ENCODE data around the gene RBM45.
"Not testable (repeated sequence)": the region's sequence is repeated elsewhere in the genome, so short reads cannot be mapped to it uniquely, and the experiment has no call there.

RBM45 gene

DNA sequence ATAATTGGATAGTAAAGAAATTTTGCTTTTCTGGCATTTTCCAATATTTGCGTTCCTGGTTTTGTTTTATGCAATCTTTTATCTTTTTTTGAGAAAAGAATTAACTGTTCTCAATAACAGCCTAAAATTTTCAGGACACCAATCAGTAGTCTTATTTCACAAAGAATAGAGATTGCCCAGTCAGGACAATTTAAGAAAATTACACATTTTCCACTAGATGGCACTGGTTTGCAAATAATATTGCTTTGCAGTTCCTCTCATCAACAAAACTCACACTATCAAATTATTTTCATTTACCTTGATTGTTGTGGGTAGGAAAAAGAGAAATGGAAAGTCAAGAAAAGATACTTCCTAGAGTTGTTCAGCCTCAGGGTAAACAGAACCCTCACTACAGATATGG, 2.4 kb upstream of the RBM45 start:
- DNase-seq = no peak

- no peak for DNase-seq
Measured at GRCh38 chr2:178110681-178111080, 1.6 kb upstream of the RBM45 start.

- DNase-seq = no peak
Measured at GRCh38 chr2:178111743-178112142, 494 bp upstream of the RBM45 start.

DNA sequence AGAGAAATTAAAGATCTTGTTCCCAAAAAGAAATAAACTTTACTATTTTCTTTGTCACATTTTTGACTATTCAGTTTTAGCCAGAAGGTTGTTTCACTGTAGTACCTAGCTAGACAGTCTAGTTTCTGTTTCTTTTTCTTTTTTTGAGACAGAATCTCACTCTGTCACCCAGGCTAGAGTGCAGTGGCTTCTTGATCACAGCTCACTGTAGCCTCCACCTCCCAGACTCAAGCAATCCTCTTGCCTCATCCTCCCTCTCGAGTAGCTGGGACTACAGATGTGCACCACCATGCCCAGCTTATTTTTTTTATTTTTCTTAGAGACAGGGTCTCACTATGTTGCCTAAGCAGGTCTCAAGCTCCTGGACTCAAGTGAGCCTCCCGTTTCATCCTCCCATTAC, 2.2 kb downstream of the RBM45 start:
- DNase-seq = no peak

DNA sequence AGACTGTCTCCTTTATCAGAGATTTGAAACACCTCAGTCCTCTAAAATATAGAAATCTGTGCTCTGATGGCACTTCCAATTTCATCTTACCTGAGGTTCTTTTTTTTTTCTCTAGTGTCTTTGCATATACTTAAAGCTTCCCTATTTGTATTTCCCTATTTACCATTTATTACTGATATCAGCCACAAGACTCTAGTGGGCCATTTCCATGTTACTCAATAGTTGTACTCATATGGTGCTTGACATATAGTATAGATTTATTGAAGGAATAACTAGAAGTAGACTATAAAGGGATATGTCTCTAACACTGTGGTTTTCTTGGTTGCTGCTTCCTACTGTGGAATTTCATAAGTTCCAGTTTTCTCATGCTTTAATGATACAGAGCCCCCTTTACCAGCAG, 3.0 kb downstream of the RBM45 start:
- DNase-seq = no peak

DNA sequence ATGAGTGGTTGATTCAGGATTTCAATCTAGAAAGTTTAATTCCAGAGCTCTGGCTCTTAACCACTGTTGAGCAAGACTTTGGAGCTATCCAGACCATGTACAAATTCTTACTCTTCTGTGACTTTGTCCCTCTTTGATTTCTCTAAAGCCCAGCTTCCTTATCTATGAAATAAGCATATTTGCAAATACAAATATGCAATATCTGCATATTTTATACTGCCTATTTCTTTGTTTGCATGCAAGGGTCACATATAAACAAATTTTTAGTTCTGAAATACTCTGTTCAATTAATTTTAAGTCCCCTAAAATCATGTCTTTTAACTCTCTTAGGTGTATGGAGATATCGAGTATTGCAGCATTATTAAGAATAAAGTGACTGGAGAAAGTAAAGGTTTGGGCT, 5.5 kb downstream of the RBM45 start:
- no peak for DNase-seq

DNA sequence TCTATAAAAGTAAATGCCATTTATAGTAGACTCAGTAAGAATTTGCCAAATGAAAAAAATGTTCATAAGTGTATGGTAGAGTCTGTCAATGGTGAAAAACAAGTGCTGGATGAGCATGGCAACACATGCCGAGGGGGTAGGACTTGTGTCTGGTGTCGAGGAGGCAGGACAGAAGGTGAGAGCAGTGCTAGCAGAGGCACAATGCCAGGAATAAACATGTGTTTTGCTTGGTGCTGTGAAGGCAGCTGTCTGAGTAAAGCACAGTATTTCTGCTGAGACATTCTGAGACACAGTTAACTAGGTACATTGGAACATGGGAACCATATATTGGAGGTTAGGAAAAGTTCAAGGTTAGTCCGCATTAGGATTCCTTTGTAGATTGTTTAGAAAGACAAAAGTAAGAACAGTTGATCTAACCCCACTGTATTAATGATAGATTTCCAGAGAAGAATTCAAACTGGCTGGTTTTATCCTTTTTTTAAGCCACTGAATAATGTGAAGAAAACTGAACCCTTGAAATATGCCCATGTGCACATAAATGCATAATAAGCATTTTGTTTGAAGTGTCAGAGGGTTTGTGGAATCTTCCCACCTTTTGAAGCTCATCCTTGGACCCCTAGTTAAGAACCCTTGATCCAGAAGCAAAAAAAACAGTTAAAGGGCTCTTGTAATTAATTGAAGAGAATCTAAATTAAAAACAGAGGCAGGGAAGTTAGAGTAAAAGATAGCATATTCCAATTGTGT, 7.1 kb downstream of the RBM45 start:
- DNase-seq = no peak

DNA sequence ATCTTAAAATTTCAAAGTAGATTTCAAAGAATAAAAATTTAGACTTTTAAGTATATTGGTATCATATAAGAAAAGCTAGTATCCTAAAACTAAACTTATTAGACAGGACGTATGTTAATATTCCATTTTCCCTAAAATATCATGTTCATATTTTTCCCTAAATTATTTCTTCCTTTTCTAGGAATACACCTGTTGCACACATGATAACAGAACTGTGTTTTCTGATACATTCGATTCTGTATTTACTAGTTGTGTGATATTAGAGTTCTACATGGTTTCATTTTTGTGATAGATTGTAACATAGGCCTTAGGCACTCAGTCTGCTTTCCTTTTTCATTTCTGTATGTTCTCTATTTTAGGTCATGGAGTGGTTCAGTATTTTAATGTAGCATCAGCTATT, 10.9 kb downstream of the RBM45 start:
- DNase-seq = no peak

DNA sequence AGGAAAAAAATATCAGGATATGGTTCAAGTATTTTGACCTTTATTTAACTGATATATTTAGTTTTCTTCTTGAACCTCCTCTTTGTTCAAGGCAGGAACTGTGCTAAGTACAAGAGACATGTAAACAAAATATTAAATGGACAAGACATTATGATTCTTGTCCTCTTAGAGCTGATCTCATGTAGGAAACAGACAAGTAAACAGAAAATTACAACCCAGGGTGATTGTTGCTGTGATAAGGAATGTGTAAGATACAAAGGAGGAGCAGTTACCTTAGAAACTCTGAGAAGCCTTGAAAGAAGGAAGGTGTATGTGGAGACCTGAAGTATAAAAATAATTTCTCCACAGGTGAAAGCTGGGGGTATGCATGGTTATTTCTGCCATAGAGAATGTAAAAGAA, 12.9 kb downstream of the RBM45 start:
- no peak for DNase-seq

DNA sequence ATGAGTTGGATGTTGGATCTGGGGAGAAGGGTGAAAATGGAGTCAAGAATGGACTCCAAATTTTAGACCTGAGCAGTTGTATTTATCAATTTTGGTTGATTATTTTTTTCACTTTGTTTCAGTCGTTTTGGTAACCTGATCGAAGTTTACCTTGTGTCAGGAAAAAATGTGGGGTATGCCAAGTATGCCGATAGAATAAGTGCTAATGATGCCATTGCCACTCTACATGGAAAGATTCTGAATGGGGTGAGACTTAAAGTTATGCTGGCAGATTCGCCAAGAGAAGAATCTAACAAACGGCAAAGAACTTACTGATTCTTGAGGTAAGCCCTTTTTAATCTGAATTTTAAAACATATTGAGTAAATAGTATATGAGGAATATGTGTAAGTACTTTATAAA, 13.6 kb downstream of the RBM45 start:
- DNase-seq = no peak

DNA sequence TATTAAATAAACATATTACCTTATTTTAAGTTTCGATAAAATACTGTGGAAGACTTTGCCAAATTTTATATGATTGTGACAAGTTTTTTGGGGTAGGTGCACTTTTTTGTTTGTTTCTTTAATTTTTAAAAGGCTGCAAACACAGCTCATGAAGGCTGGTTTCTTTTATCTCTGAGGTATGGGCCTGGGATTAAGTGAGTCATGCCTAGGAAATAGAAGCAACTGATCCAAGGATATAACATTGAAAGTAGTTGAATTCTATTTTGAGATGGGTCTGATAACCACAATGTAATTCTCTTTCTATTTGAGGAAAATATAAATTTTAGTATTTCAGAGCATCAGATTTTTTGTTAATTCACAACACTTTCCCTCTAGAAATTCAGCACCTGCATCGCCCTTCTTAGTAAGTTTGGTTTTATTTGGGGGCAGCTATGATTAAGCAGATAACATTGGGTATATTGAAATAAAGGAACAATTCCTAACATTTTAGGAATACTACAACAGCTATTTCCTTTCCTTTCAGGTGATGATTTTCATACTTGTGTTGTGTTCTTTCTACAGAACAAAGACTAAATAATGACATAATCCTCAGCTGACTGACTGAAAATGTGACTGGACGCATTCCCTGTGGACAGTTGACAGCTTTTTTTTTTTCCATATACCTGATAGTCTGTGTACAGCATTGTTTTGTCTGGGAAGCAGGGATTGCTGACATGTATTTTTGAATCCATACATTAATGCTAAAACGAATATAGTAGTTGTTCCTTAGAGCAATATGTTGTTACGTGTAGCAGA, 16.8 kb downstream of the RBM45 start:
- DNase-seq = no peak

DNA sequence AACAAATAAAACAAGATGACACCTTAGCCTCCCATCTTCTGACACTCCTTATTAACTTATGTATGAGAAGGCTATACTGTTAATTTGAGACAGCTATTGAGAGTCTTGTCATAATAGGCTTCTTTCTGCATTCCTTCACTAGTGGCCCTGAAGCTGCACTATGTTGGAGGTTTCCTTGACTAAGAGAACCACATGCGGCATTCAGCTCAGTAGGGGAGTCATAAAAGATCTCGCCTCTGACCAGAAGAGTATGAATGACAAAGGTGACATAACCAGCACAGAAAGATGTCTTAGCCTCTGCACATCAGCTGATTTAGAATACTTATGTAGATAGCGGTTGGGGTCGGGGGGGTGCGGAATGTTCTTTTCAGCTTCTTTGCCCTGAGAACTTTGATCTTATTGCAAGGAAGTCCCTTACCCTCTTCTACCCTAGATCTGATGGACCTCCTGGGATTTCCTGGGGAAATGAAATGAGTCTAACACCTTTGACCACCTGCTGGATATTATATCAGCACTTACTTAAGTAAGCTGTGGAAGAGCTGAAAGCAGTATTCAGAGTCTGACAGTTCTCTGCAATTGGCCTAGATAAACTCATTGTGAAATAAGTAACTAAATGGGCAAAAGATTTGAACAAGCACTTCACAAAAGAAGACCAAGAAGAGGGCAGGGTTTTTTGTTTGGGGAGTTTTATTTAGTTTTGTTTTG, 24.2 kb downstream of the RBM45 start:
- DNase-seq = no peak

DNA sequence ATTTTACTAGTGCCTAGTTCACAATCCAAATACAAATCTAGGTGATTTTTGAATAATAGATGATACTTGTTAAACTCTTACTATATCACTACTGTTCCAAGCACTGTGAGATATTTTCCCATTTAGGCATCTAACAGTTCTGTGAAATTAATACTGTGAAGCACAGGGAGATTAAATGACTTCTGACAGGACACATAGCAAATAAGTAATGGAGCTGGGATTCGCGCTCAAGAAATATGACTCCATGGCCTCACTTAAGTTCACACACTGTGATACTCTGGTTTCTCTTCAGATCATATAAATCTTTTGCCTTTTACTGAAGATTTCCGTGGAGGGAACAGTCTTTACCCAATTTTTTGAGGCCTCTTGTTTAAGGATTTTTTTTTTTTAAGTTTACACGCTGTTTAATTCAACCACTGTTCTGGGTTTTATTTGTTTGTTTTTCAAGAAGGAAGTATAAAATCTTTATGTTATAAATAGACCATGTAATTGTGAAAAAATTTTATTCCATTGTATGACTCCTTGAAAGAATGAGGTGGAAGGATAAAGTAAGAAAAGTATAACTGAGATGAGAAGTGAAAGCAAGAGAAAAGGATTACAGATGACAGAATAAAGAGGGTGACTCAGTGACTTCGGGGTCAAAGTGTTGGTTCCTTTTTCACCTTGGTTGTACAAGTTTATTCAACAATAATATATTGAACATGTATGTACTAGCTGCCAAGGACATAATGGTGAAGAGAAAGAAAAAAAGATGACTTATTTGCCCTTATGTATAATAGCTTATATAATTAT, 30.2 kb downstream of the RBM45 start:
- DNase-seq = no peak

DNA sequence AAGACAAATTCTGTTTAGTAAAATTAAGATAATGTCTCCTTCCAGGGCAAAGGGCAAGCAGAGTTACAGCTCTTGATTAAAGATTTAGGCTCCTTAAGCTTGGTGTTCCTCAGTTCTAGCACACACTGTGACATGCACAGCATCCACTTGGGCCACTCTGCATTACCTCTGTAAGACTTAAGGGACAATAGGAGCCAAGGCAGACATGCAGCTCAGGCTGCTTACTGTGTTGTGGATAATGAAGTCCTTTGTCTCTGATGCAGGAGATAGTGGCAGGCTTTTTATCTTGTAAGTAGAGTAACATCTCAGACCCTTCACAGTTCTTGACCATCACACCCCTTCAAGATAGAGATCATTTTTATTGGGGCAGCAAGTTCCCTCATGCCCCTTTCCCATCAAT, 31.2 kb downstream of the RBM45 start:
- no peak for DNase-seq

DNA sequence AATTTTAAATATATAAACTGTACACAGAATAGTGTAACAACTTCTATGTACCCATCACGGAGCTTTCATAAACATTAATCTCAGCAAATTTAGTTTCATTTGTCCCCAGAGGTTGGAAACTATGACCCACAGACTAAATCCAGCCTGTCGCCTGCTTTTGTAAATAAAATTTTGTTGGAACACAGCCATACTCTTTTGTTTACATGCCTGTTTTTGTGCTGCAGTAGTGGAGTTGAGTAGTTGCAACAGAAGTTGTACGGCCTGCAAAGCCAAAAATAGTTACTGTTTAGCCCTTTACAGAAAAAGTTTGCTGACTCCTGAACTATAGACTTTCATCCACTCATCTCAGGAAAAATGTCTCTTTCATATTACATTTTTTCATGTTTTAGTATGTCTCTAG, 39.8 kb downstream of the RBM45 start:
- DNase-seq = no peak

- no peak for DNase-seq
Measured at GRCh38 chr2:178152542-178152941, 40.3 kb downstream of the RBM45 start.

DNA sequence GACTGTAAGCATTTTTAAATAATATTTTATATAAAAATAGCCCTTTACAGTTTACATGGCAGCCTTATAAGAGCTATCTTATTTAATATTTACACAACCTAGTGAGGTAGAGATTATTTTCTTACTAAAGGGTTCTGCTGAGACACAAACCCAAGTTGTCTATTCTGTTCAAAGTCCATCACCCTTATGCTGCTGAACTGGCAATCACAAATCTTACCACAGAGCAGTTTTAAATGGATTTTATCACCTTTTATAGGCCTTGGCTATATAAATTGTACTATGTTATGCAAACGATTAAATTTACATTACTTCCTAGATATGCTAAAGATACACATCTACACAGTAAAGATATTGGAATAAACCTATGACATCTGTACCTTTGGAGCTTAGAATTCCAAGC, 40.7 kb downstream of the RBM45 start:
- DNase-seq = no peak

DNA sequence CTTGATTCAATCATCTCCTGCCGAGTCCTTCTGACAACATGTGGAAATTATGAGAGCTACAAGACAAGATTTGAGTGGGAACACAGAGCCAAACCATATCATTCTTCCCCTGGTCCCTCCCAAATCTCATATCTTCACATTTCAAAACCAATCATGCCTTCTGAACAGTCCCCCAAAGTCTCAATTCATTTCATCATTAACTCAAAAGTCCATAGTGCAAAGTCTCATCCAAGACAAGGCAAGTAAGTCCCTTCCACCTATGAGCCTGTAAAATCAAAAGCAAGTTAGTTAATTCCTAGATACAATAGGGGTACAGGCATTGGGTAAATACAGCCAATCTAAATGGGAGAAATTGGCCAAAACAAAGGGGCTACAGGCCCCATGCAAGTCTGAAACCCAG, 41.6 kb downstream of the RBM45 start:
- not testable (repeated sequence) for DNase-seq

DNA sequence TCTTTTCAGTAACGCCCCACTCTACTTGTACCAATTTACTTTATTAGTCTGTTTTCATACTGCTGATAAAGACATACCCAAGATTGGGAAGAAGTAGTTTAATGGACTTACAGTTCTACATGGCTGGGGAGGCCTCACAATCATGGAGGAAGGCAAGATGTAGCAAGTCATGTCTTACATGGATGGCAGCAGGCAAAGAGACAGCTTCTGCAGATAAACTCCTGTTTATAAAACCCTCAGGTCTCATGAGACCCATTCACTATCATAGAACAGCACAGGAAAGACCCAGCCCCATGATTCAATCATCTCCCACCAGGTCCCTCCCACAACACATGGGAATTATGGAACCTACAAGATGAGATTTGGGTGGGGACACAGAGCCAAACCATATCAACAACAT, 43.3 kb downstream of the RBM45 start:
- DNase-seq = no peak

- DNase-seq = no peak
Measured at GRCh38 chr2:178157574-178157973, 45.3 kb downstream of the RBM45 start.

DNA sequence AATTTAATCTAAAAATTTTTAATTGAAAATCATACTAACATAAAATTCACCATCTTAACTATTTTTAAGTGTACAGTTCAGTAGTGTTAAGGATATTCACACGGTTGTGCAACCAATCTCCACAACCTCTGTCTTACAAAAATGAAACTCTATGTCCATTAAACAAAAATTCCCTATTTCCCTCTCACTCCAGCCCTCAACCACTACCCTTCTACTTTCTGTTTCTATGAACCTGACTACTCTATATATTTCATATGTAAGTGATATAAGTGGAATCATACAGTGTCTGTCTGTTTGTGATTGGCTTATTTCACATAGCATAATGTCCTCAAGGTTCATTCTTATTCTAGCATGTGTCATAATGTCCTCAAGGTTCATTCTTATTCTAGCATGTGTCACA, 47.7 kb downstream of the RBM45 start:
- no peak for DNase-seq

DNA sequence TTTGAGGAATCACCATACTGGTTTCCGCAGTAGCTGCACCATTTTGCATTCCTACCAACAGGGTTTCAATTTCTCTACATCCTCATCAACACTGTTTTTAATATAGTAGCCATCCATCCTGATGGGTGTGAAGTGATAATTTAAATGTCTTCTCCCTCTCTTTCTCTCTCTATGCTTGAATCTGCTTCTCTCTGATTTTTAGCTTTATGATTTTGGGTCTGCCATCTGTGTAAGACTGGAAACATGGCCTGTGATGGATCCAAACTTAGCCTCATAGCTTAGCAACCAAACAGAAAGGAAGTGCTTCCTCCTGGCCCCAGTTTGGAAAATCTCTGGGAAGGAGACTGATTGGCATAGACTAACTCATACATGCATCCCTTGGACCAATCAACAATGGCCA, 48.4 kb downstream of the RBM45 start:
- DNase-seq = no peak

GRCh38 chr2:178163395-178163794, 51.2 kb downstream of the RBM45 start:
- no peak for DNase-seq

Measured in effector CD4-positive, alpha-beta T cell (primary cell).